GM10248 (cell line): ENCODE results near the gene OR52J3.

ENCODE experiments used
- CTCF ChIA-PET: fragments of 300-600 bp; sonication (Branson Sonifier 250); formaldehyde crosslinking; extraction: SDS; loops from one replicate; lab custom pipeline; 2021; ENCODE audit warnings: antibody characterized with exemption; lab: Yijun Ruan, JAX
- POLR2A ChIA-PET: fragments of 350-650 bp; sonication (Branson Sonifier 250); formaldehyde crosslinking; extraction: SDS; loops from one replicate; lab custom pipeline; 2020; ENCODE audit warnings: antibody characterized with exemption; lab: Yijun Ruan, JAX
- DNase-seq: peaks from one replicate; pipeline ENCODE4 v3.0.0; 2012; ENCODE audit errors: extremely low spot score
- TF ChIP-seq, protein P1 (sequence below): IDR thresholded peaks from 2 replicates; pipeline ENCODE4 v1.5.1; 2012; ENCODE audit warnings: mild to moderate bottlenecking, low read depth; ENCODE audit errors: extremely low read depth, missing control alignments, control extremely low read depth

OR52J3 gene

DNA sequence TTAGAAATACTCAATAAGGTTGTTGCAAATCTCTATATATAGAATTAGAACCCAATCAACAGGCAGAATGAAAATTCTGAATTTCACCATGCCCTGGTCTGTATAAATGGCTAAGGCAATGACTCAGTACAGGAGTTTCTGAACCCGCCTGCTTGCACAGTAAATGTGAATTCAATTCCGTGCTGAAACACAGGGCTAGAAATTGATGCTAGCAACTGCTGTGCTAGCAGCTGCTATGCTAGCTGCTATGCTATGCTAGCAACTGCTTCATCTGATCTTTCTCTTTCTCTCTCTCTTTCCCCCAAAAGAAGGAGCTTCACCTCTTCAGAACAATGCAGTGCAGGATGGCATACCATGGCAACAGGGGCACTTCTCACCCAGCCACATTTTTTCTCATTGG lies 9.7 kb upstream of the OR52J3 start:
- no peak for DNase-seq
- TF ChIP-seq, protein P1, sequence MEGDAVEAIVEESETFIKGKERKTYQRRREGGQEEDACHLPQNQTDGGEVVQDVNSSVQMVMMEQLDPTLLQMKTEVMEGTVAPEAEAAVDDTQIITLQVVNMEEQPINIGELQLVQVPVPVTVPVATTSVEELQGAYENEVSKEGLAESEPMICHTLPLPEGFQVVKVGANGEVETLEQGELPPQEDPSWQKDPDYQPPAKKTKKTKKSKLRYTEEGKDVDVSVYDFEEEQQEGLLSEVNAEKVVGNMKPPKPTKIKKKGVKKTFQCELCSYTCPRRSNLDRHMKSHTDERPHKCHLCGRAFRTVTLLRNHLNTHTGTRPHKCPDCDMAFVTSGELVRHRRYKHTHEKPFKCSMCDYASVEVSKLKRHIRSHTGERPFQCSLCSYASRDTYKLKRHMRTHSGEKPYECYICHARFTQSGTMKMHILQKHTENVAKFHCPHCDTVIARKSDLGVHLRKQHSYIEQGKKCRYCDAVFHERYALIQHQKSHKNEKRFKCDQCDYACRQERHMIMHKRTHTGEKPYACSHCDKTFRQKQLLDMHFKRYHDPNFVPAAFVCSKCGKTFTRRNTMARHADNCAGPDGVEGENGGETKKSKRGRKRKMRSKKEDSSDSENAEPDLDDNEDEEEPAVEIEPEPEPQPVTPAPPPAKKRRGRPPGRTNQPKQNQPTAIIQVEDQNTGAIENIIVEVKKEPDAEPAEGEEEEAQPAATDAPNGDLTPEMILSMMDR = no peak
- CTCF ChIA-PET = no interaction called here
- POLR2A ChIA-PET = no interaction called here

DNA sequence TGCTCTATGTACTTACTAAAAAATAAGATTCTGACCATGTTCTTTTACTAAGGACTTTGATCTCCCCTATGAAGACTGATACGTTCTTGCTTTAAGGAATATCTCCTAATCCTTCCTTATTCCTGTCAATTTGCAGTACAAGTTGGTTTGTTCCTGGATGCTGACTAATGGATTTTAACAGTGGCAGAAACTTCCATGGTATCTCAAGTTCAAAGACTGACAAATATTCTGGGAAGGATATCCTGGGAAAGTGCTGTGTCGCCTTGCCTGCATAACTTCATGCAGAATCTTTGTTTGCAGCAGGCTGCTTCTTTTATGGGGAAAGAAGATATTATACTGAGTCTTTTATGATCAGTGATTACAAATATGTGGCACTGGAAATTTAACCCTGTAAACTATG lies 8.4 kb upstream of the OR52J3 start:
- TF ChIP-seq, protein P1 = no peak
- DNase-seq = no peak
- ChIA-PET POLR2A (no interaction called here), CTCF (no interaction called here)

DNA sequence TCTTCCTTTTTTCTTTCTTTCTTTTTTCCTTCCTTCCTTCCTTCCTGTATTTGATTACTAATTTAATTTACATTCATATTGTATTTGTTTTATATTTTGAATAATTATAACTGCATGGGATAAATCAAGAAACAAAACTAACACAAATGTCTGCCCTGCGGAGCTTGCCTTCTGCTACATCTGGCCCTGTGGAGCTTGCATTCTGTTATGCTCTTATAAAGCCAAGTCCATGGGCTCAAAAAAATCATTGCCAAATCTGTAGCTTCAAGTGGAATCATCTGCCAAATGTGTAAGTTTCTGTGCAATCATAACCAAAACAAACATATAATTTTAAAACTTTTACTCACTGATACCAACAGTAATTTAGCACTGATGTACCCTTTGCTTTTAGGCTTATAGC lies 8.0 kb upstream of the OR52J3 start:
- TF ChIP-seq, protein P1 = no peak
- ChIA-PET POLR2A (no interaction called here), CTCF (no interaction called here)
- DNase-seq = no peak

DNA sequence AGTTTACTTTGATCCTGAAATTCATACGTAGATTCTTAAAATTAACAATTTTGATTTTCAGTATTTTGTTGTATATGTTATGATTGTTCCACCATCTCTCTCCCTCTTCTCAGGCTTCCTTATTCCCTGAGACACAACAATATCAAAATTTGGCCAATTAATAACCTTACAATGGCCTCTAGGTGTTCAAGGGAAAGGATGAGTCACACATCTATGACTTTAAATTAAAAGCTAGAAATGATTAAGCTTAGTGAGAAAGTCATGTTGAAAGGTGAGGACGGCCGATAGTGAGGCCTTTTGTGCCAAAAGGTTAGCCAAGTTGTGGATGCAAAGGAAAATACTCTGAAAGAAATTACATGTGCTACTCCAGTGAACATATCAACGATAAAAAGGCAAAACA lies 5.5 kb upstream of the OR52J3 start:
- ChIA-PET POLR2A (no interaction called here), CTCF (no interaction called here)
- DNase-seq = no peak
- TF ChIP-seq, protein P1 = no peak

DNA sequence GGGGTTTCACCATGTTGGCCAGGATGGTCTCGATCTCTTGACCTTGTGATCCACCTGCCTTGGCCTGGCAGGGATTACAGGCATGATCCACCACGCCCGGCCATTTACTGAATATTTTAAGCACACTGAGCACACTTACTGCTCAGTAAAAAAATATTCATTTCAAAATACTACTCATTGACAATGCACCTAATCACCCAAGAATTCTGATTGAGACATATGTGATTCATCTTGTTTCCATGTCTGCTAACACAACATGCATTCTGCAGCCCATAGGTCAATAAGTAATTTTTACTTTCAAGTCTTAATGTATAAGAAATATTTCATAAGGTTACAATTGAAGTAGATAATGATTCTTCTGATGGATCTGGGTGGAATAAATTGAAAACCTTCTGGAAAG lies 4.2 kb upstream of the OR52J3 start:
- CTCF ChIA-PET = no interaction called here
- no peak for DNase-seq
- POLR2A ChIA-PET = no interaction called here
- TF ChIP-seq, protein P1 = no peak

DNA sequence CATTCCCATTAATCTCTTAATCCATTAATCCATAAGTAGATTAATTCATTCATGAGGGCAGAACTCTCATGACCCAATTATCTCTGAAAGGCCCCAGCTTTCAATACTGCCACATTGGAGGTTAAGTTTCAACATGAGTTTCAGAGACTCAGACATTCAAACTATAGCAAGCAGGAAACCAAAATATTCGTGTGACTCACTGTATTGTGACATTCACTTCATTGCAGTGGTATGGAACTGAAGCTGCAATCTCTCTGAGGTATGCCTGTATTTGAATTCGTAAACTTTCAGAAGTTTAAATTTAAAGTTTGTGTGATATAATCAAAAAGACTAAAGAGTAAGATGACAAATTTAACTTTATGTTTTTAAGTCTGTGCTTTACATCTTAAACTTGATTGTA lies 2.9 kb upstream of the OR52J3 start:
- ChIA-PET POLR2A (no interaction called here), CTCF (no interaction called here)
- TF ChIP-seq, protein P1 = no peak
- no peak for DNase-seq
